ENCODE measurements around the gene GDPD3. TPM values are rescaled to one million over a fixed set of nuclear protein-coding genes. Genes with fewer than 3 reads are reported as not detected.
A peak's percentile ranks its signal among the peaks of the same experiment; 100 is the strongest.
"Not testable (repeated sequence)": the region's sequence is repeated elsewhere in the genome, so short reads cannot be mapped to it uniquely, and the experiment has no call there.

GDPD3 gene
- total RNA-seq, 4 donors from 2014 or later = 0.29 to 0.66 TPM; not detected in 2

GRCh38 chr16:30127993-30128392, 14.7 kb upstream of the GDPD3 start:
- no peaks in the 10 kb centered on the region for H3K27me3 ChIP-seq
- TF ChIP-seq CTCF (IDR thresholded peaks at IDR 0.05 in 4 of 5, conservative IDR thresholded peaks at IDR 0.05 in 1 of 5) (no peak), POLR2A (IDR thresholded peaks at IDR 0.05) (no peak)
- peaks cover 0 to 7% of the 10 kb centered on the region in 2 donors for H3K4me1 ChIP-seq
- H3K27ac ChIP-seq = no peak overlapping the region
- in situ Hi-C loops (cut with MboI; ENCODE audit: low sequenced_read_pairs in 4 of 4) (no loop called here), intact Hi-C loops (cut with DNase I; ENCODE audit: low total_unique reads) (no loop called here)
- ATAC-seq (no peak), DNase-seq (no peak)
- no peaks in the 10 kb centered on the region for H3K9me3 ChIP-seq
- no peak overlapping the region for H3K4me3 ChIP-seq
- H3K36me3 ChIP-seq = no peaks in the 10 kb centered on the region

- H3K9me3 ChIP-seq; H3K36me3 ChIP-seq; ATAC-seq; in situ Hi-C loops (cut with MboI; ENCODE audit: low sequenced_read_pairs in 4 of 4); H3K4me3 ChIP-seq; H3K27me3 ChIP-seq; H3K27ac ChIP-seq; DNase-seq: not testable (repeated sequence)
- intact Hi-C loops (cut with DNase I; ENCODE audit: low total_unique reads) = loop anchor here (1.0 kb wide), 1 partner anchor 64 kb away; no protein-coding TSS in a partner anchor
- peaks cover 14 to 18% of the 10 kb centered on the region in 2 donors for H3K4me1 ChIP-seq
Measured at GRCh38 chr16:30125690-30126089, 12.4 kb upstream of the GDPD3 start.

GRCh38 chr16:30124985-30125379, 11.6 kb upstream of the GDPD3 start:
- H3K4me3 ChIP-seq = no peak overlapping the region
- H3K4me1 ChIP-seq = peaks cover 14 to 18% of the 10 kb centered on the region in 2 donors
- H3K27ac ChIP-seq = peak overlapping the region; percentile 61 to 96 (median 87)
- in situ Hi-C loops (cut with MboI; ENCODE audit: low sequenced_read_pairs in 4 of 4) = loop anchor here in 1 of 4 donors (25.0 kb wide), 1 partner anchor 287 kb away; the partner anchor contains the start of gene ZNF771
- H3K27me3 ChIP-seq = no peaks in the 10 kb centered on the region
- no peak for DNase-seq
- H3K9me3 ChIP-seq = no peaks in the 10 kb centered on the region
- intact Hi-C loops (cut with DNase I; ENCODE audit: low total_unique reads) = loop anchor here (5.0 kb wide), 1 partner anchor 572 kb away; the partner anchor contains the start of gene SRCAP
- no peak for TF ChIP-seq POLR2A (IDR thresholded peaks at IDR 0.05)
- no peak for TF ChIP-seq CTCF (IDR thresholded peaks at IDR 0.05 in 4 of 5, conservative IDR thresholded peaks at IDR 0.05 in 1 of 5)
- no peak for ATAC-seq
- H3K36me3 ChIP-seq = no peaks in the 10 kb centered on the region

- Histone ChIP-seq H3K4me1 (peaks cover 14 to 18% of the 10 kb centered on the region in 2 donors), H3K4me3 (peak overlapping the region; percentile 79 to 92 (median 86)), H3K36me3 (peaks cover 0 to 20% of the 10 kb centered on the region in 2 donors), H3K9me3 (no peaks in the 10 kb centered on the region), H3K27ac (peak overlapping the region; percentile 85 to 96 (median 87)), H3K27me3 (no peaks in the 10 kb centered on the region)
- TF ChIP-seq POLR2A (IDR thresholded peaks at IDR 0.05) (no peak), CTCF (IDR thresholded peaks at IDR 0.05 in 4 of 5, conservative IDR thresholded peaks at IDR 0.05 in 1 of 5) (no peak)
- in situ Hi-C loops (cut with MboI; ENCODE audit: low sequenced_read_pairs in 4 of 4) = loop anchor here in 1 of 4 donors (25.0 kb wide), 1 partner anchor 290 kb away; the partner anchor contains the start of gene ZNF771
- intact Hi-C loops (cut with DNase I; ENCODE audit: low total_unique reads) = loop anchor here (1.0 to 5.0 kb wide), 4 partner anchors 26 to 575 kb away; partner anchors contain the start of genes ALDOA, SRCAP and YPEL3
- ATAC-seq (no peak), DNase-seq (no peak)
Measured at GRCh38 chr16:30122604-30123160, 9.3 kb upstream of the GDPD3 start.

- Histone ChIP-seq H3K27me3 (no peaks in the 10 kb centered on the region), H3K4me3 (peak overlapping the region; percentile 79 to 92 (median 86)), H3K9me3 (no peaks in the 10 kb centered on the region), H3K27ac (peak overlapping the region; percentile 85 to 96 (median 87)), H3K4me1 (peaks cover 14 to 18% of the 10 kb centered on the region in 2 donors), H3K36me3 (peaks cover 0 to 28% of the 10 kb centered on the region in 2 donors)
- intact Hi-C loops (cut with DNase I; ENCODE audit: low total_unique reads) (loop anchor here (2.0 to 5.0 kb wide), 2 partner anchors 25 to 575 kb away; partner anchors contain the start of genes SRCAP and YPEL3), in situ Hi-C loops (cut with MboI; ENCODE audit: low sequenced_read_pairs in 4 of 4) (loop anchor here in 1 of 4 donors (25.0 kb wide), 1 partner anchor 290 kb away; the partner anchor contains the start of gene ZNF771)
- peak; percentile 18 to 49 for DNase-seq
- TF ChIP-seq POLR2A (IDR thresholded peaks at IDR 0.05) (peak in 1 of 2 donors; percentile 45), CTCF (IDR thresholded peaks at IDR 0.05 in 4 of 5, conservative IDR thresholded peaks at IDR 0.05 in 1 of 5) (no peak)
- peak; percentile 7 to 42 for ATAC-seq
Measured at GRCh38 chr16:30121741-30122571, 8.6 kb upstream of the GDPD3 start.
